Measurements from ENCODE around the gene FOXJ3. TPM values are rescaled to one million over a fixed set of nuclear protein-coding genes. Genes with fewer than 3 reads are reported as not detected.
A peak's percentile ranks its signal among the peaks of the same experiment; 100 is the strongest.

Gene FOXJ3
- total RNA-seq, 1 experiment from 2014 or later, result 51.1 TPM

DNA sequence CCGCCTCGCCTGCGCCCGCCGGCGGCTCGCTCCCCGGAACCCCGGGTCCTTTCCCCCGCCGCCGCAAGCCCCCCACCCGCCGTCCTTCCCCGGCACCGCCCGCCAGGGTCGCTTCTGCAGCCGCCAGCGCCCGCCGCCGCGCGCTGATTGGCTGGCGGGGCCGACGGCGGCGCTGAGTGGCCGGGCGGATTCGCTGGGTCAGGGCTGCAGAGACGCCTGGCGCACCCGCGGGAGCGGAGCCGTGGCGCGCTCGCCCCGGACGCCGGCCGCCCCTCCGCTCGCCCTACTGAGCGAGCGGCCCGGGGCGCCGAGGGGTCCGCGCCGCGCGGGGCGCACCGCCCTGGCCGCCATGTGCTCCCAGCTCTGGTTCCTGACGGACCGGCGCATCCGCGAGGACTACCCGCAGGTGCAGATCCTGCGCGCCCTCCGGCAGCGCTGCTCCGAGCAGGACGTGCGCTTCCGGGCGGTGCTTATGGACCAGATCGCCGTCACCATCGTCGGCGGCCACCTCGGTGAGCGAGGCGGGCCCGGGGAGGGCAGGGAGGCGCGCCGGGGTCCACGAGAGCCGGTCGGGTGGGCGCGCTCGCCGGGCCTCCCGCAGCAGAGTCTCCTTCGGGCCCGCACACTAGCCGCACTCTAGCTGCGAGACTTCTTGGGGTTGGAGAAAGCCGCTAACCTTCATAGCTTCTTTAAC lies 45.7 kb upstream of the FOXJ3 start, which contains the start of gene RIMKLA:
Gene RIMKLA, plus strand, starts transcription at position 207 of the 694 bp plus-strand sequence. Its CDS starts 143 bp downstream, at position 350.
- Histone ChIP-seq H3K4me1 (ENCODE audit: control insufficient read depth in 1 of 2, insufficient read depth in 2 of 2, low read length in 2 of 2) (peaks cover 0 to 25% of the 10 kb centered on the region in 2 experiments; a peak in 3 of 4 replicates), H3K4me3 (replicated peaks in 1 of 2; ENCODE audit: low read depth in 1 of 2, low read length in 2 of 2) (peak within 1 kb of the TSS; percentile 45 to 61), H3K36me3 (ENCODE audit: control insufficient read depth in 1 of 2, insufficient read depth in 2 of 2, low read length in 2 of 2) (no peaks in the 10 kb centered on the region), H3K79me2 (ENCODE audit: insufficient read depth, low read length) (no peaks in the 10 kb centered on the region), H2AFZ (ENCODE audit: low read depth, low read length, poor library complexity, severe bottlenecking) (peak within 1 kb of the TSS; percentile 45), H4K20me1 (ENCODE audit: insufficient read depth) (no peaks in the 10 kb centered on the region), H3K9me2 (ENCODE audit: insufficient read depth) (no peaks in the 10 kb centered on the region), H3K4me2 (ENCODE audit: low read length) (peak within 1 kb of the TSS; percentile 85), H3K9me3 (ENCODE audit: control insufficient read depth in 1 of 2, insufficient read depth in 1 of 2, low read depth in 1 of 2, low read length in 2 of 2) (no peaks in the 10 kb centered on the region), H3K9ac (ENCODE audit: low read length) (peak within 1 kb of the TSS; percentile 37), H3K27me3 (ENCODE audit: insufficient read depth, low read length) (no peaks in the 10 kb centered on the region), H3K27ac (ENCODE audit: low read depth, low read length) (peak within 1 kb of the TSS; percentile 29; the same call in 1 of the 2 replicates)
- intact Hi-C loops (cut with micrococcal nuclease), result no loop called here
- DNase-seq (ENCODE audit: low read depth, low spot score) (no peak), ATAC-seq (peak; percentile 95)
- TF ChIP-seq YY1 (IDR thresholded peaks at IDR 0.05; ENCODE audit: extremely low read depth, insufficient replicate concordance, low read depth, low read length) (no peak), POLR2AphosphoS5 (IDR thresholded peaks at IDR 0.05; ENCODE audit: low read depth, low read length) (peak; percentile 46; the same call in 1 of the 2 replicates)
- TF ChIP-seq, protein P1, sequence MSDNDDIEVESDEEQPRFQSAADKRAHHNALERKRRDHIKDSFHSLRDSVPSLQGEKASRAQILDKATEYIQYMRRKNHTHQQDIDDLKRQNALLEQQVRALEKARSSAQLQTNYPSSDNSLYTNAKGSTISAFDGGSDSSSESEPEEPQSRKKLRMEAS (IDR thresholded peaks at IDR 0.05), result peak; percentile 57
- ChIA-PET CTCF (no interaction called here), POLR2A (no interaction called here), RAD21 (ENCODE audit: low non-redundant PET in 1 of 2, low total read pairs in 2 of 2, uncharacterized antibody in 2 of 2, unreplicated experiment in 2 of 2) (no interaction called here)
- no TSS peak for BruUV-seq (replicated peaks)

DNA sequence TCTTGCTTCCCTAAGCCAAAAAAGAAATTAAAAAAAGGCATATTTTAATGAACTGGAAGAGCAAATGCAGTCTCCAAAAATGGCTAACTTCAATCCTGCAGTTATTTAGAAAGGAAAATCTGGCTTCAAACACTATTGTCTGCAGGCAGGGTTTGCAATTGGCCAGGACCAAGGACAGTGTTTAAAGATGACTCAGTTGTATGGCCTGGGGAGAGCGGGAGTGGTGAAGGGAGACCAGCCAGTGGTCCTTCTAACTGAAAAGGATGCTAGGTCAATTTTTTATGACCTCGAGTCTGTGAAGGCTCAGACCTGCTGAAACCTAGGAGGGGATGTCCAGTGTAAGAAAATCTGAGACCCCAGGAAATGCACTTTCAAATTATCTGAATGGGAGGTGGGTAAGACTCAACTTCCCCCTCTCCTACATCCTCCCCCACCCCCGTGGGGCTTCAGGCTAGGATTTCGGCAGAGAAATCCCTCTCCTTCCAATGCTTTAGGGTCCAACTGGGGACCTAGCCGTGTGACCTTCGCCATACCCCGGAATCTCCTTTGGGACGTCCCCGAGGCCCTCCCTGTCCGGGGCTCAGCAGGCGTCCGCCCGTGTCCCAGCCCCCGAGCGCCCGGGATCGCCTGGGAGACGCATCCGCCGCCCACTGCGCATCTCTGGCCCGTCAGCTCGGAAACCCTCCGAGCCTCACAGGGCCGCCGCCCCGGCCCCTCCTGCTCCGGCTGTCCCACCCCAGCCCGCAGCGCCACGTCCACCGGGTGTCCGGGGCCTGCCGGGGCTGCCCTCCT lies 45.0 kb upstream of the FOXJ3 start:
- intact Hi-C loops (cut with micrococcal nuclease), result no loop called here
- no TSS peak for BruUV-seq (replicated peaks)
- Histone ChIP-seq H3K4me1 (ENCODE audit: control insufficient read depth in 1 of 2, insufficient read depth in 2 of 2, low read length in 2 of 2) (peaks cover 0 to 20% of the 10 kb centered on the region in 2 experiments; a peak in 3 of 4 replicates), H3K36me3 (ENCODE audit: control insufficient read depth in 1 of 2, insufficient read depth in 2 of 2, low read length in 2 of 2) (no peaks in the 10 kb centered on the region), H4K20me1 (ENCODE audit: insufficient read depth) (no peaks in the 10 kb centered on the region), H2AFZ (ENCODE audit: low read depth, low read length, poor library complexity, severe bottlenecking) (peak overlapping the region; percentile 45), H3K27me3 (ENCODE audit: insufficient read depth, low read length) (no peaks in the 10 kb centered on the region), H3K9ac (ENCODE audit: low read length) (peak overlapping the region; percentile 37; the same call in 1 of the 2 replicates), H3K4me2 (ENCODE audit: low read length) (peak overlapping the region; percentile 85), H3K27ac (ENCODE audit: low read depth, low read length) (no peak overlapping the region), H3K9me2 (ENCODE audit: insufficient read depth) (no peaks in the 10 kb centered on the region), H3K4me3 (replicated peaks in 1 of 2; ENCODE audit: low read depth in 1 of 2, low read length in 2 of 2) (peak overlapping the region; percentile 45 to 61), H3K79me2 (ENCODE audit: insufficient read depth, low read length) (no peaks in the 10 kb centered on the region), H3K9me3 (ENCODE audit: control insufficient read depth in 1 of 2, insufficient read depth in 1 of 2, low read depth in 1 of 2, low read length in 2 of 2) (no peaks in the 10 kb centered on the region)
- no peak for TF ChIP-seq SP1 (IDR thresholded peaks at IDR 0.05; ENCODE audit: low read depth)
- peak; percentile 28; the same call in 1 of the 2 replicates for TF ChIP-seq FOSL1 (IDR thresholded peaks at IDR 0.05; ENCODE audit: low read depth)
- TF ChIP-seq, protein P2, sequence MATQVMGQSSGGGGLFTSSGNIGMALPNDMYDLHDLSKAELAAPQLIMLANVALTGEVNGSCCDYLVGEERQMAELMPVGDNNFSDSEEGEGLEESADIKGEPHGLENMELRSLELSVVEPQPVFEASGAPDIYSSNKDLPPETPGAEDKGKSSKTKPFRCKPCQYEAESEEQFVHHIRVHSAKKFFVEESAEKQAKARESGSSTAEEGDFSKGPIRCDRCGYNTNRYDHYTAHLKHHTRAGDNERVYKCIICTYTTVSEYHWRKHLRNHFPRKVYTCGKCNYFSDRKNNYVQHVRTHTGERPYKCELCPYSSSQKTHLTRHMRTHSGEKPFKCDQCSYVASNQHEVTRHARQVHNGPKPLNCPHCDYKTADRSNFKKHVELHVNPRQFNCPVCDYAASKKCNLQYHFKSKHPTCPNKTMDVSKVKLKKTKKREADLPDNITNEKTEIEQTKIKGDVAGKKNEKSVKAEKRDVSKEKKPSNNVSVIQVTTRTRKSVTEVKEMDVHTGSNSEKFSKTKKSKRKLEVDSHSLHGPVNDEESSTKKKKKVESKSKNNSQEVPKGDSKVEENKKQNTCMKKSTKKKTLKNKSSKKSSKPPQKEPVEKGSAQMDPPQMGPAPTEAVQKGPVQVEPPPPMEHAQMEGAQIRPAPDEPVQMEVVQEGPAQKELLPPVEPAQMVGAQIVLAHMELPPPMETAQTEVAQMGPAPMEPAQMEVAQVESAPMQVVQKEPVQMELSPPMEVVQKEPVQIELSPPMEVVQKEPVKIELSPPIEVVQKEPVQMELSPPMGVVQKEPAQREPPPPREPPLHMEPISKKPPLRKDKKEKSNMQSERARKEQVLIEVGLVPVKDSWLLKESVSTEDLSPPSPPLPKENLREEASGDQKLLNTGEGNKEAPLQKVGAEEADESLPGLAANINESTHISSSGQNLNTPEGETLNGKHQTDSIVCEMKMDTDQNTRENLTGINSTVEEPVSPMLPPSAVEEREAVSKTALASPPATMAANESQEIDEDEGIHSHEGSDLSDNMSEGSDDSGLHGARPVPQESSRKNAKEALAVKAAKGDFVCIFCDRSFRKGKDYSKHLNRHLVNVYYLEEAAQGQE (IDR thresholded peaks at IDR 0.05; ENCODE audit: low read depth), result peak; percentile 80
- 0 out of 2 replicates have a peak, but pooled peaks have one; percentile 11 for TF ChIP-seq JUND (IDR thresholded peaks at IDR 0.05)
- TF ChIP-seq EZH2 (IDR thresholded peaks at IDR 0.05), result no peak
- RAD21 ChIA-PET (ENCODE audit: low non-redundant PET in 1 of 2, low total read pairs in 2 of 2, uncharacterized antibody in 2 of 2, unreplicated experiment in 2 of 2), result no interaction called here
- ATAC-seq (peak; percentile 82), DNase-seq (ENCODE audit: low read depth, low spot score) (no peak)
- POLR2A ChIA-PET, result no interaction called here
- CTCF ChIA-PET, result no interaction called here
